HG03469 (cell line): ENCODE data around the gene ARHGAP33.

Experiments used
- ATAC-seq: cut with Tn5 transposase; IDR thresholded peaks from one replicate; pipeline ENCODE4 v1.9.1; 2021; ENCODE audit warnings: mild to moderate bottlenecking, moderate library complexity, moderate number of reproducible peaks; ENCODE audit not compliant: unreplicated experiment

ARHGAP33 gene

DNA sequence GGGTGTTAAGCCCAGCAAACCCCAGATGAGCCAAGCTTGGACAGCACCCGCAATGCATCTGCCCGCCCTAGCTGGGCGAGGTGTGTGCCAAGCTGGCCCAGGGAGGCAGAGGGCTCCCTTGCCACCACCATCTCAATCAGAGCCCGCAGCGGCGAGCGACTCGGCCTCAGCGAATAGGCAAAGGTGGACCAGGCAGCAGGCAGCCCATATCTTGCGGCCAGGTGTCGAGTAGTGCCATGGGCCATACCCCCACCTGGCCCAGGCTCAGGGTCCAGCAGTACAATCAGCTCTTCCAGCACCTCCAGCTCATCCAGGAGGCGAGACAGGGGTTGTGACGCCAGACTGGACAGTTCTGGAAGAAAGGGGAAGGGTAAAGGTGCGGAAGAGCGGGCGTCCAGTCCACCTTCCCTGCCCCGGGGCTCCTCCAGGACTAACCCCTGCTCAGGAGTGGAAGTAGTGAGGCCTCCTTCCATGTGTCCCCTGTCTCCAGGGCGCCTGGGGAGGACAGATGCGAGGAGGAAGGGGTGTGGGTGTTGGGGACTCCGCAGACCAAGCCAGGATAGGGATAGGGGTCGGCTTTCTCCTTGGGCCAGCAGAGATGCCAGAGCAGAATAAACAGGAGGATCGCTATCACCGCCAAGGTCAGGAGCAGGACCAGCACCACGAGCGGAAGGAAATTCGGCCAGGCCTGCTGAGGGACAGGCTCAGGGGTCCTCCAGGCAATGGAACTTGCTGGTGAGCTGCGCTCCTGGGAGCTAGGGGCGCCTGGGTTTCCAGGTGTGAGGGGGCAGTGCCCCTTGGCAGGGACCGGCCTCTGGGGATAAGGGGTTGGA, 35.9 kb upstream of the ARHGAP33 start:
- no peak for ATAC-seq

DNA sequence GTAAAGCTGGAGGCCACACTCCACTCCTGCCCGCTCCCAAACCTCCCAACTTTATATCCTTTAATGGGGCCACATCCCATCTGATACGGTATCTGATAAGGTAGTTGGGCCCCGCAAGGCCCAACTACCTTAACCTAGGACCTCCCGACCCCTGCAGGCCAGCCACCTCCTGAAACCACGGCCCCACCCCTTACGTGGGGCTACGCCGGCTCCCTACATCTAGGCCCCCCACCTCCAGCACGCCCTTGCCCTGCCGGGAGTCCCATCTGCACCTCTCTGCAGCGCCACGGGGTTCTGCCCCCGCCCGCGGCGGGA, 35.3 kb upstream of the ARHGAP33 start:
- no peak for ATAC-seq

DNA sequence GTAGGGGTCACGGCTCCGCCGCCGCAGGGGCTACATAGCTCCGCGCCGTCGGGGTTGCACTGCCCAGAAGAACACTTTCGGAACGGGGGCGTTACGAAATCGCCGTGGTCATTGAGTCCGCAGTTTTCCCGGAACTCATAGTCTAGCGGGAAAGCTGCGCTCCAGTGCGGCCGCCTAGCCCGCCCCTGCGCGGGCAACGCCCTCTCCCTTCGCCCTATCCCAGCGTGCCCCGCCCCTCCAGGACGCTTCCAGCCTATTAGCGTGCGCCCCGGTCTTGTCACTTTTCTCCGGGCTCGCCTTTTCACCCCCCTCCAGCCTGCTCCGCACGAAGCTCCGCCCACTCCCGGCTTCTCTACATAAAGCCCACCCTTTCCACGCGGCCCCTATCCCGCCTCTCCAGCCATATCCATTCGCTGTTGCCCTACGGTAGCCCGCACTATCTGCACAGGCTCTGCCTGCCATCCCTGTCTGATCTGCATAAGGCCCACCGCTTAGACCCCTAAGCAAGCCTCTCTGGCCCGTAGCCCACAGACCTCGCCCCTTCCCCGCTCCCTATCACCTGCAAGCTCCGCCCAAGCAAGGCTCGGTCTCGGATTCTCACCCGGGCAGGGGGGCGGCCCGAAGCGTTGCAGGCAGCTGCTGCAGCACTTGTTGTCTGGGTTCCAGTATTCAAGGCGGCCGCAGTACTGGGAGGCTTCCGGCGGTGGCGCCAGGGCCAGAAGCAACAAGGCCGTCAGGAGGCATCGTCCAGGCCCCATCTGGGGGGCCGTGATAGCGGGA, 34.8 kb upstream of the ARHGAP33 start:
- peak; percentile 27 for ATAC-seq

- no peak for ATAC-seq
These were observed 34.2 kb upstream of the ARHGAP33 start for GRCh38 chr19:35741203-35741515.

DNA sequence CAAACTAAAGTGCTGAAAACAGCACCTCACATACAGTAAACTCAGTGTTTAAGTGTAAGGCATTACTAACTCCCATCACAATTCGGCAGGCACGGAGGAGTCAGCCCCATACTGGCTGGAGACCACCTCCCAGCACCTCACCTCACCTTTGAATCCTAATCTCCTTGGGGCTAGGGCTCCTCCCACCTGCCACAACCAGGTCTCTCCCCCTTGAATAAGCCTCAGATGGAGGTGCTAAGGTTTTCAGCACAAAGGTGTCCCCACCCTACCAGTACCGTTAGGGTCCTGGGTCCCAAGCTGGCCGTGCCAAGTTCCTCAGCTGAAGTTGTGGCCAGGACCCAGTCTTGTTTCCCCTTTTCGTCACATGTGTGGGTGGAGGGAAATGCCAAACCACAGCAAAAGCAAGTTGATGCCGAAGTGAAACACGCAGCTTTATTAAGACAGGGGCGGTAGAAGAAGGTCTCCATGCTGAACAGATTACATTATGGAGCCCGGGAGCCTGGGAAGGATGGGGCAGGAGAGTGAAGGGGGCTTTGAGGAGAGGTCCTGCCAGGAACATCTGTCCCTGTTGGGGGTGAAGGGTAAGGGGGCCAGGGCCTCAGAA, 33.1 kb upstream of the ARHGAP33 start, which contains the start of gene IGFLR1:
Gene IGFLR1, minus strand, starts transcription at position 332 of the 604 bp plus-strand sequence. CDS start 1,272 bp downstream, outside the sequence.
- ATAC-seq: no peak

GRCh38 chr19:35743640-35744429, 31.5 kb upstream of the ARHGAP33 start:
- ATAC-seq: no peak

DNA sequence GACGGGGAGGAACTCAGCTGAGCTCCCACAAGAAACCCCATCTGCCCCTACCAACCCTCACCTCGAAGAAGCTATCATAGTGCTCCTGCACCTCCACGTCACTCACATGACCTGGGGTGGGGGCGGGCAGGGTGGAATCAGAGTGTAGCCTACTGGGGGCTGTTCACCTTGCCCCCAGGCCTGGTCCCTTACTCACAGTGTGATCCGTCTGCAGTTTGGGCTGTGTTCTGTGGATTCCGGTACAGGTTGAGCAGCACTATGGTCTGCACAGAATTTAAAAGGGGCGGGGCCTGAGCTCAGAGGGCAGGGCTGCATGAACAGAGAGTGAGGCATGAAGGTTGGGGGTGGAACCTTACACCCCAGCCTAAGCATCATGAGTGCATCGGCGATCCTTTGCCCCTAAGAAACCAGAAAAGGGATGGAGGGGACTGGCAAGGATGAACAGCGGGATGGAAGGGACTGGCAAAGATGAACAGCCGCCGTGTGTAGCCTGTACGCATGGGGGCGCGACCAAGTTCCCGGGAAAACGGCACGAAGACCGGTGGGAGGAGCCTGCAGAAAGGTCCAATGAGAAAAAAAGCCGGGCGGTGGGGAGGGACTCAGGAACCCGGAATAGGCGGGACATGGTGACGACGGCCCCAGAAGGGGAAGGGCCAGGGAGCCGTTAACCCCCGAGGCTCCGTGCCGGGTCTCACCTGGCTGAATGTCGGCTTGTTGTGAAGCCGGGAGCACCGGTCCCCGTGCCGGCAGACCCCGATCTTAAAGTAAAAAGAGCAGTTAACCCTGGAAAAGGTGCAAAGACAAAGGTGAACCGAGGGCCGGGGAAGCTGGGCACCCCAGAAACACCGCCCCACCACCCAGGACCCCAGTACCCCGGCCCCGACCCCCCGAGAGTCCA, 30.7 kb upstream of the ARHGAP33 start:
- ATAC-seq: no peak

DNA sequence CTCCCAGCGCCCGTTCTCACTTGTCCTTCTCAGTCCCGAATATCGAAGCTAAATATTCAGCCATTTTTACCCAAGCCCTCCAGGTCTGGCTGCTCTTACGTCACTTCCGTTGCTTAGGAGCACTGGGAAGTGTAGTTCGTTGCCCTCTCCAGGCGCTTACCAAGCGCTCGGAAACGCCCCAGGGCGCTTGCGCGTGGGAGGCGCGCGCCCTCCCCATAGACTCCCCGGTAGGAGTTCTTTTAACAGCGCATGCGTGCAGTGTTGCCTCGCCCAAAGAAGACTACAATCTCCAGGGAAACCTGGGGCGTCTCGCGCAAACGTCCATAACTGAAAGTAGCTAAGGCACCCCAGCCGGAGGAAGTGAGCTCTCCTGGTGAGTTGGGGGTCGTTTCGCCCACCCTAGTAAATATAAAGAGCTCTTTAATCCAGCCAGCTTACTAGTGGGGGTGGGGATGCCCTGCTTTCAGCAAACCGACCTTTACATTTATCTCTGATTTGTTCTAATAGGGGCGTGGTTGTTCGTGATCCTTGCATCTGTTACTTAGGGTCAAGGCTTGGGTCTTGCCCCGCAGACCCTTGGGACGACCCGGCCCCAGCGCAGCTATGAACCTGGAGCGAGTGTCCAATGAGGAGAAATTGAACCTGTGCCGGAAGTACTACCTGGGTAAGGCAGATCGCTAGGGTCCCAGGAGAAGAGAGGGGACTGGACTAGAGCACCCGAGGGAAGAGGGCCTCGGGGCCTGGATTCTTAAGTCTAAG, 29.9 kb upstream of the ARHGAP33 start, which contains the start of the genes PSENEN and U2AF1L4:
Gene PSENEN, plus strand, starts transcription at position 324 of the 759 bp plus-strand sequence. Its CDS starts 280 bp downstream, at position 604.
Gene U2AF1L4, minus strand, starts transcription at position 91 of the 759 bp plus-strand sequence. Its CDS starts 27 bp downstream, at position 64.
- ATAC-seq: peak; percentile 25

DNA sequence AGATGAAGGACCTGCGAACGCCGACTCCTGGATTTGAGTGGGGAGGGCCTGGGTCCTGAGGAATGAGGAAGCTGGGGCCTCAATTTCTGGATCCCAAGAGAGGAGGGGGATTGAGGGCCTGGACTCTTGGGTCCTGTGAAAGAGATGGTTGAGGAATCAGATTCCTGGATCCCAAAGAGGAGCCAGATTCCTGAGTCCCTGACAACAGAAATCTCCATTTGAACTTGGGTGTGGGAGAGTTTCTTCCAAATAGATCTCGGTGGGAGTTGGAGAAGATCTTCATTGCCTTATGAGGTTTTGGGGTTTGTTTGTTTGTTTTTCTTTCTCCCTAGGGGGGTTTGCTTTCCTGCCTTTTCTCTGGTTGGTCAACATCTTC, 29.3 kb upstream of the ARHGAP33 start:
- ATAC-seq: no peak

GRCh38 chr19:35746531-35746930, 28.8 kb upstream of the ARHGAP33 start:
- no peak for ATAC-seq

- peak; percentile 66 for ATAC-seq
These were observed 27.0 kb upstream of the ARHGAP33 start, which contains the start of gene LIN37 for GRCh38 chr19:35748106-35749020. LIN37 (plus strand) TSS chr19:35748576; CDS start chr19:35748725, 149 bp downstream.

DNA sequence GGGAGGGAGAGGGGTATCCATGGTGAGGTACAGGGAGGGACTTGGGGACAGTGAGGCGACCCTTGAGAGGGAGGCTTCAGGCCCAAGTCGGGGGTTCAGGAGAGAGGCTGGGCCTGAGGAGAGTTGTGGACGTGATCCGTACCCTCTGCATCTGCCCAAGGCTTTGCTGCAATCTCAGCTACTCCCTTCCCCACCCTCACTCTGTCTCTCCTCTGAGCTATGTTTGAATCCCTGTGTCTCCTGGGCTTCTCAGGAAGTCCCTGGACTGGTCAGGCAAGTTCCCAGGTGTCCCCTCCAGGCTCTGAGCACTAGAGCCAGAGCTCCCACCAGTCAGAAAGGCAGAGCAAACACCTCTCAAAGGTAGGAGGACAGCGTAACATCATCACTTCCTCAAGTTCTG, 25.2 kb upstream of the ARHGAP33 start:
- no peak for ATAC-seq

- no peak for ATAC-seq
These were observed 23.3 kb upstream of the ARHGAP33 start for GRCh38 chr19:35751839-35752745.

DNA sequence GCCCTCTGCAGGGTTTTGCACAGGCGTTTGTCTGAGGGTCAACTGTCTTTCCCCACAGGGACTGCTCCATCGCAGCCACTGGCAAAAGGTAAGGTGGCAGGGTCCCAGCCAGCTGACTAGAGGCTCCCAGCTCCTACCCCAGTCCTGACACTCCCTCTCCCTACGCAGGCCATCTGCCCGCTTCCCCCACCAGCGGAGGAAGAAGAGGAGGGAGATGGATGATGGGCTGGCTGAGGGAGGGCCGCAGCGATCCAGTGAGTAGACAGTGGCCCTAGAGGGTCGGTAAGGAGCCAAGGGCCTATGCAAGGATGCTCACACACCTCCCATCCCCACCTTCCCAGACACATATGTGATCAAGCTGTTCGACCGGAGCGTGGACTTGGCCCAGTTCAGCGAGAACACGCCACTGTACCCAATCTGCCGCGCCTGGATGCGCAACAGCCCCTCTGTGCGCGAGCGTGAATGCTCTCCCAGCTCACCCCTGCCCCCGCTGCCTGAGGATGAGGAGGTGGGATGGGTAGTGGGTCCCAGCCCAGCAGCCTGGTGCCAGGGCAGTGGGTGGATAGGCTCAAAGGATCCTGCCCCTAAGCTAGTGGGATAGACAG, 22.5 kb upstream of the ARHGAP33 start:
- no peak for ATAC-seq

- no peak for ATAC-seq
These were observed 21.6 kb upstream of the ARHGAP33 start for GRCh38 chr19:35753634-35754369.
